GM18505 (cell line): ENCODE data around the gene IMPA2.

Experiments used
- ATAC-seq: cut with Tn5 transposase; IDR thresholded peaks from one replicate; pipeline ENCODE4 v1.9.1; 2021; ENCODE audit not compliant: unreplicated experiment
- POLR2A ChIP-seq: IDR thresholded peaks from 4 replicates; pipeline ENCODE4 v1.6.1; 2011; ENCODE audit warnings: borderline replicate concordance; ENCODE audit not compliant: insufficient read depth, insufficient read length; ENCODE audit errors: extremely low read depth

The IMPA2 gene

DNA sequence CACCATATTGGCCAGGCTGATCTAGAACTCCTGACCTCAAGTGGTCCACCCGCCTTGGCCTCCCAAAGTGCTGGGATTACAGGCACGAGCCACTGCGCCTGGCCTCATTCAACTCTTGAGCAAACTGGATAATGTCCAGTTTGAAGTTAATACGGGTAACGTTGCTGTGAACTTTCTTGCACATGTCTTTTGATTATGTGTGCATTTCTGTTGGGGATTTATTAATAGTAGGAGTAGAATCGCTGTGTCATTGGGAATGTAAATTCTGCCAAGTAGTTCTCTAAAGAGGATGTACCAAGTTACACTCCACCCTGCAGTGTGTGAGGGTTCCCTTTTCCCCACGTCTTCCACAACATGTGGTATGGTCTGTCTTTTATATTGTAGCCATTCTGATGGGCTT is 6.2 kb downstream of the IMPA2 start:
- no peak for TF ChIP-seq POLR2A
- no peak for ATAC-seq

DNA sequence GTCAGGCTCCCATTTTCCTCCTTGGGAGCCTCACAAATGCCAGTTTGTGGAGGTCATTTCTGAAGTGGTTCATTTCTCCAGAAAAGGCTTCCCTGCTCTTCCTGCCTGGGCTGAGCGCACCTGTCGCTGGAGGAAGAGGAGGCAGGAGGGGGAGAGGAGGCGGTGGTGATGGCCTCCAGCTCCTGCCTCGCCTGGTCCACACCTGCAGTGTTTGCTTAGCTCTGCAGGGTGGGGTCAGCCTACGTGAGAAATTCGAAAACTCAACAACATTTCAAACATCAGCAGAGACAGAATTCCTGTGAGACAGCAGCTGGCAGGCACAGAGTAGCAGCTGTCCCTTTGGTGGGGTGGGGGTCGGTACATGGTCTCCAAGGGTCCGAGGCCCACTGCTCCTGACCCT is 7.9 kb downstream of the IMPA2 start:
- no peak for TF ChIP-seq POLR2A
- no peak for ATAC-seq

DNA sequence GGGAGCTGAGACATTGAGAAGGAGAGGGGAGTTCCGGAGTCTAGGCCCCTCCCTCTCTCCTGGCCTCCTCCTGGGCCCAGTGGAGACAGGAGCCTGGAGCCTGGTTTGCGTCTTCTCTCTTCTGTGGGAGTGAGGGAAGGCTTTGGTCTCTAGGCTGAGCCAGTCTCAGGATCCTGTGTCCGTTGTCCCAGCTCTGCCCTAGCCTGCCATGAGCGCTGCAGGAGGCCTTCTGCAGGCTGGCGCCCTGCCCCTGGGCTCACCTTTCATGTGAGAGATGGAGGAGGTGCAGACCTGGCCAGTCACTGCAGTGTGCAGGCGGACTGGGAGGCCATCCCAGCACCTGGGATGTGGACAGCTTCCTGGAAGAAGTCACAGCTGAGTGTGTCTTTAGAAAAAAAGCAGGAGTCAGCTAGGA is 8.7 kb downstream of the IMPA2 start:
- no peak for TF ChIP-seq POLR2A
- ATAC-seq, result no peak

DNA sequence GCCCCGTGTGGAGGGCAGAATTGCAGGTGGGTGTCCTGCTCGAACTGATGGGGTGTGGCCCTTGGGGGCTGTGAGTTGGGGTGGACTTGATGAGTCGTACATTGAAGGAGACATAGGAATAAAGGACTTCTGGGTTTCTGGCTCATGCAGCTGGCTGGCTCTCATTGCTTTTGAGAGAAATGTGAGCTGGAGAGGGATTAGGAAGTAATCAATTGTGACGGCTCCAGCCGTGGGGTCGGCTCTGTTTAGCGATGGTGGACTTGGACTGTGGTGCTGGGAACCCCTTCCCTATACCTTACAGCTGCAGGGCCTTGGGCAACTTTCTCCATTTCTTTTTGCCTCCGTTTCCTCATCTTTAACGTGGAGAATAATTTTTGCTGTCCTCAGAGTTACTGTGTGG is 9.2 kb downstream of the IMPA2 start:
- no peak for ATAC-seq
- TF ChIP-seq POLR2A, result no peak

DNA sequence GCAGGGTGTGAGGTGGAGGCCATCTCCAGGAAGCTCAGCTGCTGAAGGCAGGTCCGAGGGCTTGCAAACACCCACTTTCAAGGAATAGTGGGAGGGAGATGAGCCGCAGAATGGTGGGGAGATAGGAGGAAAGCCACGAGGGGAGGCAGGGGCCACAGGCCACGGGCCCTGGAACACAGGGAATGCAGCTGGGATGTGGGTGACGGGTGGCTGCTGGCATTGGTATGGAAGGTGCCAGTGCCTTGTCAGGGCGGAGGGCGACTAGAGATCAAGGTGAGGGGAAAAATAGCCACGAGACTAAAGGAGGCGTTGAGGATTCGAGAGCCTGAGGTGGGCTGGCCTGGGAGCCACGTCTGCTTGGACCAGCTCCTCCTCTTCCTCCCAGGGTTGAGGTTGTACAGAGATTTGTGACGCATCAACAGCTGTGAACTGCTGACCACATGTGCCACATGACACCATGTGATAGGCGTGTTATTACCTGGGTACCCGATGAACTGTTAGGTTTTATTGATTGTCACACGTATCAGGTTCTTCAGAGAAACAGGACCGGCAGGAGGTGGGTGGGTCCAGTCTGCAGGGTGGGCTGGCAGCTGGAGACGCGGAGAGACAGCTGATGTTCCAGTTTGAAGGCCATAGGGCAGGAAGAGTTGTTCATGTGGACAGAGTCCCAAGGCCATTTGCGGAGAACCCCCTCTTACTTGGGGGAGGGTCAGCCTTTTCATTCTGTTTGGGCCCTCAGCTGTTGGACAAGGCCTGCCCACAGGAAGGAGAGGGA is 9.9 kb downstream of the IMPA2 start:
- no peak for TF ChIP-seq POLR2A
- ATAC-seq, result no peak

DNA sequence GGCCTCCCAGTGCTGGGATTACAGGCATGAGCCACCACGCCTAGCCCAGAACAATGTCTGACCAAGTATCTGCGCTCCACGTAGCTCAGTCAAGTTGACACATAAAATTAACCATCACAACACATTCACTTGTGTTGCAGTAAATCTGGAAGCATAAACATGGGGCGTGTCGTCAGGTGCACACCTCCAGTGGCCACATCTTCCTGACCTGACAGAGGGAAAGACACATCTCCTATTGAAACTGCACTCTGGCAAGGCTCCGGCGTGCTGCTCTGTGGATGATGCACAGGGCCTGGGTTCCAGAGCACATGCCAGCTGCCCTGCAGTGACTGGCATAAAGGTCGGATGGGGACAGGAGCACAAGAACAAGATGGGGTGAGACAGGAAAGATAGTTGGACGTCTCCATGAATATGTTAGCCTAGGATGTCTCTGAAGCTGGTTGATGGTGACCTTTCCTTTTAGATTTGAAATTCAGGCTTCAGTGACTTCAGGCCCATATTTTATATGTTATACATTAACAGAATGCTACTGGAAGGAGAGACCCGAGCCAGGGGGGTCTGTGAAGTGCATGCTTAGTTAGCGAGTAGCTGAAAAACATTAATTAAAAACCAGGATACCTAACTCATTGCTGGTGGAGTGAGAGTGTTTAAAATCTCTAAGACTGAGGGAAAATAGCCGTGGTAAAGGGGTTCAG is 10.9 kb downstream of the IMPA2 start:
- ATAC-seq, result no peak
- no peak for TF ChIP-seq POLR2A

DNA sequence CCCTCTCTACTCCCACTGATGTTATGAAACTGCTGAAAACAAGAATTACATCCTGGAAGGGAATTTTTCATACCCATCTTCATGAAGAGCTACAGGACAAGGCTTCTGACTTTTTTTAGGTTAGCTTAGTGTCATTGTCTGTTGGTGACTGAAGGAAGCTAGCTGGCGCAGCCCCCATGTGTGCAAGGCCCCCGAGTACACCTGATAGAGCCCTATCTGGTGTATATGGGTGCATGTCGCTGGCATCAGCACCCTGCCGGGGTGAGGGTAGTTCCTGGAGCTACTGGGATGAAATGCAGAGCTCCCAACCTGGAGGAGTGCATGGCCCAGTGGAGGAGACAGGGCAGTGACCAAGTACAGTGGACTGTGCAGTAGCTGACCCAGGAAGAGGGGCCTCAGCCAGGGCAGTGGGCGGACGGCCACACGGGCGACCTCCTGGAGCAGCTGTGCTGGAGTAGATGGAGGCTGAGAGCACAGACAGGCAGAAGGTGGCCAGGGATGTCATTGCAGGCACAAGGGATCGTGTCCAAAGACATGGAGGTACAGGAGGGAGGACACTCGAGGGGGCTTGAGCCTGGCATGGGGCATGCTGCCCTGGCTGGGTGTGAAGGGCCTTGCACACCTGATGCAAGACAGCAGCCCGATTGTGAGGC is 12.1 kb downstream of the IMPA2 start:
- TF ChIP-seq POLR2A, result no peak
- ATAC-seq, result no peak

DNA sequence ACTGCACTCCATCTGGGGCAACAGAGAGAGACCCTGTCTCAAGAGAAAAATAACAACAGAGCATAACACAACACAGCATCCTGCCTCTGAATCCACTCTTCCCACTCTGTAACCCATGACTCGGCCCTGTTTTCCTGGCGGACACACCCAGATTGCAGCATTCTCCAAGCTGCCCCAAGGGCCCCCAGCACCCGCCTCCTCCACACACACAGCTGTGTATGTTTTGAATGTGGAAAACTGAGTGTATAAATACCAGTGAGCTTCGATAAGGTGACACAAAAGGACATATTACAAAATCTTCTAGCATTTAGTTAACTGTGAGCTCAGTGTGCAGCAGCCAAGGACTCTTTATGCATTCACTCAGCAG is 13.0 kb downstream of the IMPA2 start:
- ATAC-seq, result no peak
- no peak for TF ChIP-seq POLR2A

DNA sequence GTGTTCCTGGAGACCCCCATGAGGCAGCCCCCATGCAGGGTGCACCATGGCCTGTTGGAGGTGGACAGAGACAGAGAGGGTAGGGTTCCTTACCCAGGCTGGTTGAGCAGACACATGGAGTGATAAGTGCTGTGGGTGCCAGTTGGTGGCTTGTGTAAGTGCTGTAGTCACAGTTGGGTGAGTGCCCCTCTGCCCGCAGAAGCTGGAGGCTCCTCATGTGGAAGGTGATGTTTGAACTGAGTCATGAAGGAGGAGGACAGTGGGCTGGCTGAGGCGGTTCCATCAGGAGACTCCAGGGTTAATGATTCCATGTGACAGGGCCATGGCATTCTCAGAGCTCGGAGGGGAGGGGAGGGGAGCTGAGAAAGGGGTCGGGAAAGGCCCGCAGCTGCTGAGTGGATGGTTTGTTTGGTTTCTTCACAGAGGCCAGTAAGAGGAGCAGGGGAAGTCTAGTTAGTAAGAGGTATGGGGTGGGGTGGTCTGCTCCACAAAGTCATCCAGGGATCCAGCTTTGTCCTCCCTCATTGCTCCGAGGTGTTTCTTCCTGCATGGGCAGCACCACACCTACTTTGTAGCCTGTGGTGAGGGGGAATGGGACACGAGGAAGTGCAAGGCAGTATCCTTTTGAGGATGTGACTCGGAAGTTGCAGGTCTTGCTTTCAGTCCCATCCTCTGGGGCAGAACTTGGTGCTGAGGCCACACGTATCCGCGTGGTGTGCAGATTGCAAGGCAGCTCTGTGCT is 13.6 kb downstream of the IMPA2 start:
- TF ChIP-seq POLR2A, result no peak
- no peak for ATAC-seq

DNA sequence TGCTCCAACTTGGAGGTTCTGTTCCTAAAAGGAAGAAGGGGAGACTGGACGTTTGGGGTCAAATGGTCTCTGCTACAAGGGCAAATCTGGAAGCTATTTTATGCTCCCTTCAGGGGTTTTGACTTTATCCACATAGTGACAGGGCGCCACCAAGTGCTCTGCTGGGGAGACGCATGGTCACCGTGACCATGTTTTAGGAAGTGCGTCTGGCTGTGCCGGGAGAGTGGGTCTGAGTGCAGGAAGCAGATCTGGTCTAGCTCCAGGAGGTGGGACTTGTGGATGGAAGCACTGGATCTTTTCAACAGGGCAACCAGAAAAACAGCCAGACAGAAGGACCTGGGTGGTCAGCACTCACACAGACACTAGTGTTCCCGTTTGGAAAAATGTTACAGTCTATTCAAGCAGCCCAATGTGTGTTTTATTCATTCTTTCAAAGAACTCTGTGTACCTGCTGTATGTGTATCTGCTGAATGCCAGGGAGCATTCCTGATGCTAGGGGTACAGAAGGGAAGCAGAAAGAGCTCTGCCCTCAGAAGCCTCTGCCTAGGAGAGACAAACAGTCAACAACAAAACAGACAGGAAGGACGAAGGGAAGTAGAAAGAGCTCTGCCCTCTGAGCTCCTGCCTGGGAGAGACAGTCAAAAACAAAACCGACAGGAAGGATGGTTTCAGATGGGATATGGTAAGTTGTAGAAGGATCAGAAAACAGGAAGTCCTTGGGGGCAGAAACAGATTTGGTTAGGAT is 14.3 kb downstream of the IMPA2 start:
- no peak for TF ChIP-seq POLR2A
- ATAC-seq, result peak; percentile 66

DNA sequence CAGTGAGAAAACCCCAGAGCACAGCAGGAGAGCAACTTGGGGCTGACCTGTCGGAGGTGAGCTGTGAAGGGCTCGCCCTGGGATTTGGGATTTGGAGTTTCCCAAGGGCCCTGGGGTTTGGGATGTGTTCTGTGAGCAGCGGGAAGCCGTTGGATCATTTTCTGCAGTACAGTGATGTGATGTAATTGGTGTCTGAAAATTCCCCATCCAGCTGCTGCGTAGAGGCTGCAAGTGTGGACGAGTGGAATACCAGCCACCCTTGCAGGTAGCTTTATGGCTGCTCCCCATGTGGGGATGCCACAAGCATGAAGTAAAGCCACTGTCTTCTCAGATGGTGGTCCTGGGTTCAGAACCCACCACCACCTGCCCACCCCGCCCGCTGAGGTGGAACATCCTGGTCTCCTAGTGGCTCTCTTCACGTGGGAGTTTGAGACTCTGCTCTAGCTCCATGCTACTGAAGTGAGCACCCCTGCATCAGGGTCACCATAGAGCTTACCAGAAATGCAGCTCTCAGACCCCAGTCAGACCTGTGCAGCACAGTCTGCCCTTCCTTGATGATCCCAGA is 15.0 kb downstream of the IMPA2 start:
- no peak for TF ChIP-seq POLR2A
- no peak for ATAC-seq

DNA sequence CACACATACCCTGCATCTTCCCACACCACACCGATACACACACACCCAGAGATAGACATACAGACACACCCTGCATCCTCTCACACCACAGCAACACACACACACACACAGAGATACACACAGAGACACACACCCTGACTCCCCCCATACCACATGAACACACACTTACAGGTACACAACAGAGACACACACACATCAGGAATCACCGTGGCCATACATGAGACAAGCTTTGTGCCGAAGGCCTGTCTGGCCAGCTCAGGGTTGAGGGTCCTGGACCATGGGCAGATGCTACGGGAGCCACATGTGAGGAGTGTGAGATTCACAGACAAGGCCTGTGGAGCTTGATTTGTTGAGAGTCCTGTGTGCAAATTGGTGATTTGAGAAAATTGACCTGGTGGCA is 15.6 kb downstream of the IMPA2 start:
- TF ChIP-seq POLR2A, result no peak
- no peak for ATAC-seq
